Measurements from ENCODE around the gene RANBP6. TPM values are rescaled to one million over a fixed set of nuclear protein-coding genes. Genes with fewer than 3 reads are reported as not detected.

Gene RANBP6
- 11.5 to 19.8 TPM (median 14.8 TPM) in 5 replicates for total RNA-seq (2022; extraction: Qiagen RNA extraction; ENCODE audit: low read depth)

DNA sequence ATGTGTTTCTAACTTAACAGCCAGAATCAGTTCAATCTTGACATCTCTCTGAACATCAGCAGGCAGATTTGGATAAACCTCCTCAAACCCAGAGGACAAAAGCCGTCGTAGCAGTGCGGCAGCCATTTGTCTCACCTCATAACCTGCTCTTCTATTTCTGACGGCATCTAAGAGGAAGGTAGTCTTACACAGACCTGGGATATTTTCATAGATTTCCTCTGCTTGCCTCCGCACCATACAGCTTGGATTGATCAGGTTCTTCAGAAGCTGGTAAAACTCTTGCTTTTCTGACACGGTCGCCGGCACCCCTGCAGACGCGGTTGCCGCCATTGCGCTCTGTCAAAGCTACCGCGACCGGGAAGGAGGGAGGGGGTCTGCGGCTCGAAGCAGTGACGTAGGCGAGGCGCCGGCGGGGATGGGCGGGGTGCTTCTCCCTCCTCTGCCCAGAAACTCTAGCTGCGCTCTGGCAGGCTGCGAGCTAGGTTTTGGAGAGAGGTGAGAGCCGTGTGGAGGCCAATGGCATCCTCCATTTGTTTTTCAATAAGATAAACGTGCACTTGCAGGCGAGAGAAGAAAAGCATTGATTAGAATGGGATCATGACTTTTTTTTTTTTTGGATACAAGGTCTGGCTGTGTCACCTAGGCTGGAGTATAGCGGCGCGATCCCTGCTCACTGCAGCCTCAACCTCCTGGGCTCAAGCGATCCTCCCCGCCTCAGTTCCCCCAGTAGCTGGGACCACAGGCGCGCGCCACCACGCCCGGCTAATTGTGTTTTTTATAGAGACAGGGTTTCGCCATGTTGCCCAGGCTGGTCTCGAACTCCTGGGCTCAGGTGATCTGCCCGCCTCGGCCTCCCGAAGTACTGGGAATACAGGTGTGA is at the start of gene RANBP6:
RANBP6 (minus strand) TSS at position 347 of the 880 bp plus-strand sequence; CDS start at position 330, 17 bp downstream.

Other genes starting within 250 kb of the RANBP6 start
- 19.3 to 20.9 TPM (median 20.2 TPM) in 5 replicates for gene ERMP1, start 182.5 kb downstream of the RANBP6 start, total RNA-seq (2022; extraction: Qiagen RNA extraction; ENCODE audit: low read depth)
- gene MLANA, start 124.7 kb downstream of the RANBP6 start, total RNA-seq (2022; extraction: Qiagen RNA extraction; ENCODE audit: low read depth) = not detected in 5 replicates
- gene IL33, start 200.2 kb upstream of the RANBP6 start, total RNA-seq (2022; extraction: Qiagen RNA extraction; ENCODE audit: low read depth) = 0.75 to 1.5 TPM (median 1.2 TPM) in 5 replicates

All from A549 treated with CpdA at 1 μM for 4 hours (cell line).